ENCODE data around the gene DVL1. TPM values are rescaled to one million over a fixed set of nuclear protein-coding genes. Genes with fewer than 3 reads are reported as not detected.

Gene DVL1
- total RNA-seq, 1 donor from 2014 or later: 78.6 TPM

- DNase-seq (ENCODE audit: low read depth): no peak
- H3K4me3 ChIP-seq (ENCODE audit: low read depth, low read length): no peak overlapping the region
- TF ChIP-seq CTCF (conservative IDR thresholded peaks at IDR 0.05; ENCODE audit: low read depth, low read length): no peak
These were observed 39.2 kb downstream of the DVL1 start for GRCh38 chr1:1310109-1310385.

- no peak for TF ChIP-seq CTCF (conservative IDR thresholded peaks at IDR 0.05; ENCODE audit: low read depth, low read length)
- no peak for DNase-seq (ENCODE audit: low read depth)
These were observed 39.7 kb downstream of the DVL1 start for GRCh38 chr1:1309251-1310108.

GRCh38 chr1:1308756-1309250, 40.4 kb downstream of the DVL1 start:
- no peak for TF ChIP-seq CTCF (conservative IDR thresholded peaks at IDR 0.05; ENCODE audit: low read depth, low read length)
- H3K4me3 ChIP-seq (ENCODE audit: low read depth, low read length): peak overlapping the region; percentile 87
- DNase-seq (ENCODE audit: low read depth): no peak

More at GRCh38 chr1:1309251-1310108, 39.7 kb downstream of the DVL1 start:
- peak overlapping the region; percentile 87 for H3K4me3 ChIP-seq (ENCODE audit: low read depth, low read length)

GRCh38 chr1:1307923-1308755, 41.1 kb downstream of the DVL1 start, which contains the start of the genes ACAP3 and PUSL1:
TSS of gene ACAP3 (minus strand) at chr1:1307930. CDS start at chr1:1307815, 115 bp downstream.
TSS of gene PUSL1 (plus strand) at chr1:1308597. CDS start at chr1:1308644, 47 bp downstream.
- TF ChIP-seq CTCF (conservative IDR thresholded peaks at IDR 0.05; ENCODE audit: low read depth, low read length): no peak
- DNase-seq (ENCODE audit: low read depth): no peak
- peak within 1 kb of the TSS; percentile 87 for H3K4me3 ChIP-seq (ENCODE audit: low read depth, low read length)

- peak overlapping the region; percentile 73 for H3K4me3 ChIP-seq (ENCODE audit: low read depth, low read length)
- DNase-seq (ENCODE audit: low read depth): no peak
- no peak for TF ChIP-seq CTCF (conservative IDR thresholded peaks at IDR 0.05; ENCODE audit: low read depth, low read length)
These were observed 41.8 kb downstream of the DVL1 start for GRCh38 chr1:1307261-1307922.

- no peak for TF ChIP-seq CTCF (conservative IDR thresholded peaks at IDR 0.05; ENCODE audit: low read depth, low read length)
- H3K4me3 ChIP-seq (ENCODE audit: low read depth, low read length): peak overlapping the region; percentile 73
- no peak for DNase-seq (ENCODE audit: low read depth)
These were observed 42.5 kb downstream of the DVL1 start for GRCh38 chr1:1306661-1307260.

Data from epithelial cell of proximal tubule (primary cell).